HK-2 (cell line): ENCODE measurements around the gene DIO1.
"Not testable (repeated sequence)": the region's sequence is repeated elsewhere in the genome, so short reads cannot be mapped to it uniquely, and the experiment has no call there.

ENCODE experiments used
- DNase-seq: peaks from one replicate; pipeline ENCODE4 v3.0.0-alpha.2; 2018; ENCODE audit not compliant: unreplicated experiment

DIO1 gene

DNA sequence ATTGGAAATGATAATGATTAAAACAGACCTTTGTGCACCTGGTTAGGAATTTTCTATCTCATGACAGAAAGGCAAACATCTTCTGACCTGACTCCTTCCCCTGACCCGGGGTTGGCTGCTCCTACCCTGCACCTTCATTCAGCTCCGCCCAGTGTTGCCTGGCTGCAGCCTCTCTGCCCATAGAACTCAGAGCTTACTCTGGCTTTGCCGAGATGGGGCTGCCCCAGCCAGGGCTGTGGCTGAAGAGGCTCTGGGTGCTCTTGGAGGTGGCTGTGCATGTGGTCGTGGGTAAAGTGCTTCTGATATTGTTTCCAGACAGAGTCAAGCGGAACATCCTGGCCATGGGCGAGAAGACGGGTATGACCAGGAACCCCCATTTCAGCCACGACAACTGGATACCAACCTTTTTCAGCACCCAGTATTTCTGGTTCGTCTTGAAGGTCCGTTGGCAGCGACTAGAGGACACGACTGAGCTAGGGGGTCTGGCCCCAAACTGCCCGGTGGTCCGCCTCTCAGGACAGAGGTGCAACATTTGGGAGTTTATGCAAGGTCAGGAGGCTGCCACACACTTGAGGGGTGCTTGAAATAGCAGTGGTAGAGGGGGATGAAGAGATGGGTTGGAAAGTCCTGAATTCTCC is at the start of gene DIO1:
Gene DIO1 (plus strand): TSS at position 189 of the 638 bp plus-strand sequence. CDS start 24 bp downstream, at position 213.
- DNase-seq: no peak

DNA sequence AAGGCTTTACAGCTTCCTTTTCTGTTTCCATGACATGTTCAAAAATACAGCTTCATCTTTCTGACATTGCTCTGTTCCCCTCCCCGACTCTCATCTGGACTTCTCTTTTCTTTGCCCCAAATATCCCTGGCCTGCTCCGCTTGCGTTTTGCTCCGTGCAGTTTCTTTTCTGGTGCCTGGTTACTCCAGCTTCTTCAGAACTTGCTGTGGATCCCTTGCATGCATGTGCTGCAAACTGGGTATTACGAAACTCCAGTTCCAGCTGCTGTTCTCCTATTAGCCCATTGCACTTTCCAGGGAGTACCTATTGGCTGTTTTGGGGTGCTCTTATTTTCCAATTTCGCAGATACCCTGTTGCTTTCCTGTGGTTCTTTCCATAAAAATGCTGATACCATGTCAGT is 46.0 kb upstream of the DIO1 start:
- no peak for DNase-seq

DNA sequence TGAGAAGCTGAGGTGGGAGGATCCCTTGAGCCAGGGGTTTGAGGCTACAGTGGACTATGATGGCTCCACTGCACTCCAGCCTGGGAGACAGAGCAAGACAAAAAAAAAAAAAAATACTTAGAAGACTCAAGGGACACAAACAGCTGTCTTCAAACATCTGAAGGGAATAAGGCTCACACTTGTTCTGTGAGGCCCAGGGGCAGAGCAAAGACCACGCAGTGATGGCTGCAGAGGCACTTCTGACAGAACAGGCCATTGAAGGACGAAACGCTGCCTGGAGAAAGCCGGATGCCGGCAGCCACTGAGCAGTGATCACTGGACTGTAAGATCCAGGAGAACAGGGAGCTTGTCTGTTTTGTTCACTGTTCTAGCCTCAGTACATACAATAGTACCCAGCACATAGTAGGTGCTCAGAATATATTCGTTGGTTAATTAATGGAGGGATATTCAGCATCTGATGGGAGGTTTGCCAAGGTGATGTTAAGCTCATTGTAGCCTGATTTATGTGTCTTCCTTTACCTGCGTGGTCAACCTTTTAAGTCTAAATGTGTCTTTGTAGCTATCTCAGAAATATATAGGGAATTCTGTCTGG is 43.8 kb upstream of the DIO1 start:
- no peak for DNase-seq

DNA sequence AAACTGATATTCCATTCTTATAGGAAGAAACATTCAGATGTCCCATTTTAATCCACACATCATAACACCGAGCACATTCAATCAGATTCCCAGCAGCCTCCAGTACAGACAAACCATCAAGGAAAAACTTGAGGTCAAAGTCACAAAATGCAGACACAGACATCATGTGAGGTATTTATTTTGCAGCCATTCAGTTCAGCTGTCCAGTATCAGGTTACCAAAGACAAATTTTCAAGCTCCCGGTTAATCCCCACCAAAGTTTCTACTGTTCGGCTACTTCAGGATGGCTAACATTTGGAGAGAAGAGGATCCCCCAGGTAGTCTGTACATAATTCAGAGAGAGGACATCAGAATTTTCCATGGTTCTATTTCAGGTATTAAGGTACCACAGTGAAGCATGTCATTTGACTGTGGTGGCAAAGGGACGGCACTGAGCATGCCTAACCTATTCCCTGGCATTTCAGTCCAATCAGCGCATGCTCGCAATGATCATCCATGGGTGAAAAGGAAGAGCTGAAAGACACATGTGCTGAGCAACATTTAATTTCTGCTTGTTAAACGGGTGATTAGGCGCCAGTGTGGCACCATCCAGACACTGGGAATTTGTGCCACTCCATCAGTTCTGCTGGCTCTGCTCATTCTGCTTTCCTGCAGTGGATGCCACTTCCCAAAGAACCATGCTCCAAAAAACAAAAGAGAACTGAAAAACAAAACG is 42.3 kb upstream of the DIO1 start:
- DNase-seq: no peak

DNA sequence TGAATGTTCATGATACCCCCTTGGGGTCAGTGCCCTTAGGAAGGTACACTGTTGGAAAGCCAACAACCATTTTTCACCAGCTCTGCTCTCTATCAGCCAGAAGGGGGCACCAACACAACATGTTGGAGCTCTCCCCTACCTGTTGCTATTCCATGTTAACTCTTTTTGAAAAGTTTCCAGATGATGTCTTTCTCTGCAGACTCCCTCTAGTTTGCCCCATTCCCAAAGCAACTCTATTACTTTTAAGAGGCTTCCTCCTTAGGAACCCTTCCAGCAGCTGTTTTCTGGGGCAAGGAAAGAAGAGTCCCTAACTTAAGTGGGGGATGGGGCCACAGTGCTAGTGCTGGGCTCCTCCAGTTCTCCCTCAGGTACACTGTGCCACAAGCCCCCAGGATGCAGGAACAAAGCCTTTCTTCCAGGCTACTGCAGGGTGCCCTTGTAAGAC is 33.0 kb upstream of the DIO1 start:
- peak; percentile 36 for DNase-seq

DNA sequence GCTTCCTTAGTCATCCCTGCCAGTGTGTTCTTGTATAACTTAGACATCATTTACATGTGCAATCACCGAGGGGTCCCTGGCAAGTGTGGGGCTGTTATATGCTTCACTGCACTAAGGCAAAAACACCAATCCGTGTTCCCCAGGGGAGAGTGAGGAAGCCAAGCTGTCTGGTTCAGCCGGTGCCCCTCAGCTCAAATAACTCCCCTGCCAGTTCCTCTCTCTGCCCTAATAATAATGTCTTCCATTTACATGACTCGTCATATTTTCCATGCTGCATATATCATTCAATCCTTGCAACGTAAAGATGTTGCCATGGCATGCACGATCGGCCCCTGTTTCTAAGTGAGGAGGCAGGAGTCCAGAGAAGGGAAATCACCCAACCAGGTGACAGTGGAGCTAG is 31.5 kb upstream of the DIO1 start:
- DNase-seq: no peak

DNA sequence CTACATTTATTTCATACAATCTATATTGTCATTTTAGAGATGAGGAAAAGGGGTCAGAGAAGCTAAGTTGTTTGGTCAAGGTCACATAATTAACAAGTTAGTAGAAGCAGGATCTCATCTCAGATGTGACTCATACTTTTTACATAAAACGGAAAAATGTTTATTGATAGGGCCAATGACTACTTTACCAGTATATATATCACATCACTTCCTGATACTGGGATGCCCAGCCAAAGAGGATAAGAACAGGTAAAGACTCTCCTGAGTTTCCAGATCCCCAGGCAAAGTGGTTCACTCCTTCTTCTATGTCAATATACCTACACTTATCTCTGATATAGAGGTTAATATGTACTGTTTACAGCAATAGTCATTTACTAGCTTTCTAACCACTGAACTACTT is 25.4 kb upstream of the DIO1 start:
- DNase-seq: no peak

DNA sequence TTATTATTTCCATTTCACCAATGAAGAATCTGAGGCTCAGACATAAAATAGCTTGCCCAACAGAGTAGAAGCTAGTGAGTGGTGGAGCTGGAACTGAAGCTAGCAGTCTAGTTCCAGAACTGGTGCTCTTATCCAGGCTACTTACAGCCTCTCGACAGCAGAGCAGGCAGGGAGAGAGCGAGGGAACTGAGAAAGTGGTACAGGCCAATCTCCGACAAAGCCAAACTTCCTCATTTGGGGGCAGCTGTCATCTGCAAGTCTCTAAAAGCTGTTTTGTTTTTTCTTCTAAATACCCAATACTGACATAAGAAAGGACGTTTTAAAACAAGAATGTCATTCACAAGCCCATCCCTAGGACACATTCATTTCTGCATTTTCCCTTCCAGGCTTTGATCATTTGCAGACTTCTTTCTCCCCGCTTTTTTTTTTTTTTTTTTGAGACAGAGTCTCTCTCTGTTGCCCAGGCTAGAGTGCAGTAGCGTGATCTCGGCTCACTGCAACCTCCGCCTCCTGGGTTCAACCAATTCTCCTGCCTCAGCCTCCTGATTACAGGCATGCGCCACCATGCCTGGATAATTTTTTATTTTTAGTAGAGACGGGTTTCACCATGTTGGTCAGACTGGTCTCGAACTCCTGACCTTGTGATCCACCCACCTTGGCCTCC is 24.4 kb upstream of the DIO1 start:
- DNase-seq: no peak

DNA sequence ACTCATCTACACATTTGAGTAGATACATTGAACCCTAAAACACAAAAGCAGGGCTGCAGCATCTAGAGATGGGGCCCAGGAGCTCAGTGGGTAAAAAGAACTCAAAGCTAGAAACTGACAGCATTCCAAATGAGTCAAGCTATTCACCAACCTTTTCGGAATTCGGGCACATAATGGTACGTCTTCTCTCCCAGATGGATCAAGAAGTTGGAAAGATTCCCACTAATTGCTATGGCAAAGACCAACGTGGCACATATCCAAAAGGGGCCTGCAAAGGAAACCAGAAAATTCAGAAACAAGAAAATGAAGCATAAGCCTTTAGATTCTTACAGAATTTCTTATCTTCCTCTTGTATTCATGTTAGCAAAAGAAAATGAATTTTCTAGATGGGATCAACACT is 22.8 kb upstream of the DIO1 start:
- no peak for DNase-seq

DNA sequence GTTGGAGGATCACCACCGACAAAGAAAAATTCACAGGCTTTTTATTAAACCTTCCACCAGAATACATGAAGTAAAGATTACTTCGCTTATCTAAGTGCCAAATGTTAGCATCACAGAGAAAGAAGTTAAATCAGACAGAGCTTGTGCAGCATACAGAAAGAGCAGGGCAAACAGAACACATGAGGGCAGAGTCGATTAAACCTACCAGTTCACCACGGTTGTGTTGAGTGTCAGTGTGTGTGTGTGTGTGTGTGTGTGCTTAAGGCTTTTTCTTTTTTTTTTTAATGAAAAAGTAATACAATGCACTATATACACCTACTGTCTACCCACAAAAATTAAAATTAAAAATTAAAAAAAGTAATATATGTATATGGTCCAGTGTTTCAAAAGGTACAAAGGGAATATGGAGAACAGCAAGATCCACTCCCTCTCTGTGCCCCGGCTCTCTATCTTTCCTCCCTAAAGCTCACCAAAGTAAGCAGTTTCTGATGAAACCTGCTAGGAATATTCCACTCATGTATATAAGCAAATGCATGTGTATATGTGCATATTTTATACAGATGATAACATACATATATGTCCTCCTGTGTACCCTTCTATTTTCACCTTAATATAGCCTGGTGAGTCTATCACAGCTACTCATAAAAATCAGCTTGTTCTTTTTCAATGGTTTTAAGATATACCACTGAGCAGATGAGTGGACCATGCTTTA is 22.1 kb upstream of the DIO1 start:
- no peak for DNase-seq

DNA sequence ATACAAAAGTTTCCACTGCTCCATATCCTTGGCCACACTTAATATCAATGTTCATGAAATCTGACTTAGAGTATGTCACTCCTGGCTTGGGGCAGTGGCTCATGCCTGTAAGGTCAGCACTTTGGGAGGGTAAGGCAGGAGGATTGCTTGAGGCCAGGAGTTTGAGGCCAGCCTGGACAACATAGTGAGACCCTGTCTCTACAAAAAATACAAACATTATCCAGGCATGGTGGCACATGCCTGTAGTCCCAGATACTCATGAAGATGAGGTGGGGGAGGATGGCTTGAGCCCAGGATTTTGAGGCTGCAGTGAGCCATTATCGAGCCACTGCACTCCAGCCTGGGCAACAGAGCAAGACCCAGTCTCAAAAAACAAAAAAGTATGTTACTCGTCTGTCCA is 18.8 kb upstream of the DIO1 start:
- DNase-seq: not testable (repeated sequence)

DNA sequence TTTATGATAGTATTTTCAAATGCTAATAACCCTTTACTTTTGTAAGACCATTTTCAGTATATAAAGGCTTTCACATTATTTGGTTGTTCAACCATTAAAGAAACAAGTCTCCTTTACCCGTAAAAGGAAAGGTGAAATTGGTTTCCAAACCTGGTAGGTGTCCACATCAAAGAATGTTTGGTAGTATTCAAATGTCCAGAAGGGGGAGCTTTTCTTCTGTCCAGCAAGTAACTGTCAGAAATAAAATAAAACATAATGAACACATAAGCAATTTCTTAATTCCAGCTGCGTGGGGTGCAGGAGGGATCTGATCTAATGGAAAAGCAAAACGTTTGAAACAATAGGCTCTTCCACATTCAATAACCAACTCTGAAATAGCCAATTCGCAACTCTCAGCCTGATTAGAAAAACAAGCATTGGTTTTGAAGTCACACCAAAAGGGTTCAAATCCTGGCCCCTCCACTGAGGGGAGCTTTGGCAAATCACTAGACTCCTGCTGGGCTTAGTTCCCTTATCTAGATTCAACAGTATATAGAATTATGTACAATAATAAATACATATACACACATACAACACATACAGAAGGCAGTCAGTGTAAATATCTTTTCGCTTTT is 15.4 kb upstream of the DIO1 start:
- DNase-seq: no peak

DNA sequence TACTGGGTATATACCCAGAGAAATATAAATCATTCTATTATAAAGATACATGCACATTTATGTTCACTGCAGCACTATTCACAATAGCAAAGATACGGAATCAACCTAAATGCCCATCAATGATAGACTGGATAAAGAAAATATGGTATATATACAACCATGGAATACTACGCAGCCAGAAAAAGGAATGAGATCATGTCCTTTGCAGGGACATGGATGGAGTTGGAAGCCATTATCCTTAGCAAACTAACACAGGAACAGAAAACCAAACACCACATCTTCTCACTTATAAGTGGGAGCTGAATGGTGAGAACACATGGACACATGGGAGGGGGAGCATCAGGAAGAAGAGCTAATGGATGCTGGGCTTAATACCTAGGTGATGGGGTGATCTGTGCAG is 12.1 kb upstream of the DIO1 start:
- DNase-seq: not testable (repeated sequence)

DNA sequence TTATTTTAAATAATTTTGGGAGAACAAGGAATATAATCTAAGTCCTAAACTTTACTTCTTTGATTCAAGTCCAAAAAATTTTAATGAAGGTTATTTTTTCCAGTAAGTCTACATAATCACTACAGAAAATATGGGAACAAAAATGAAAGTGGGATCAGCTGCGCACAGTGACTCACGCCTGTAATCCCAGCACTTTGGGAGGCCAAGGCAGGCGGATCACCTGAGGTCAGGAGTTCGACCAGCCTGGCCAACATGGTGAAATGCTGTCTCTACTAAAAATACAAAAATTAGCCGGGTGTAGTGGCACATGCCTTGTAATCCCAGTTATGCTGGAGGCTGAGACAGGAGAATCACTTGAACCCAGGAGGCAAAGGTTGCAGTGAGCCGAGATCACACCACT is 10.4 kb upstream of the DIO1 start:
- not testable (repeated sequence) for DNase-seq

DNA sequence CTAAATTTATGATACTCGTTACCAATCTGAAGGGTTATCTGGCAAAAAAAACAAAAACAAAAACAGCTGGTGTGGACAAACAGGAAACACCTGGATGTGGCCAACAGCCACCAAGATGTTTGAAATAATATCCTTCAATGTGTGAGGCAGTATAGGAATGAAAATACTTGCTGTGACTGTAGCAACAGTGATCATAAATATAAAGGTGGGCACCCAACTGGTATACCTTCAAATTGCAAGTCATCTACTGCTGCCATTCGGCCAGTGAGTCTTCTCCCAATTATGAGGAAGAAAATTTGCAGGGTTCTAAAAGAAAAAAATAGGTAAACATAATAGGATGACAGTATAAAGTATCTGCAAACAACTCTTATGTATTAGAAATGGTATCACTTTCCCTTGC is 5.3 kb upstream of the DIO1 start:
- DNase-seq: no peak

DNA sequence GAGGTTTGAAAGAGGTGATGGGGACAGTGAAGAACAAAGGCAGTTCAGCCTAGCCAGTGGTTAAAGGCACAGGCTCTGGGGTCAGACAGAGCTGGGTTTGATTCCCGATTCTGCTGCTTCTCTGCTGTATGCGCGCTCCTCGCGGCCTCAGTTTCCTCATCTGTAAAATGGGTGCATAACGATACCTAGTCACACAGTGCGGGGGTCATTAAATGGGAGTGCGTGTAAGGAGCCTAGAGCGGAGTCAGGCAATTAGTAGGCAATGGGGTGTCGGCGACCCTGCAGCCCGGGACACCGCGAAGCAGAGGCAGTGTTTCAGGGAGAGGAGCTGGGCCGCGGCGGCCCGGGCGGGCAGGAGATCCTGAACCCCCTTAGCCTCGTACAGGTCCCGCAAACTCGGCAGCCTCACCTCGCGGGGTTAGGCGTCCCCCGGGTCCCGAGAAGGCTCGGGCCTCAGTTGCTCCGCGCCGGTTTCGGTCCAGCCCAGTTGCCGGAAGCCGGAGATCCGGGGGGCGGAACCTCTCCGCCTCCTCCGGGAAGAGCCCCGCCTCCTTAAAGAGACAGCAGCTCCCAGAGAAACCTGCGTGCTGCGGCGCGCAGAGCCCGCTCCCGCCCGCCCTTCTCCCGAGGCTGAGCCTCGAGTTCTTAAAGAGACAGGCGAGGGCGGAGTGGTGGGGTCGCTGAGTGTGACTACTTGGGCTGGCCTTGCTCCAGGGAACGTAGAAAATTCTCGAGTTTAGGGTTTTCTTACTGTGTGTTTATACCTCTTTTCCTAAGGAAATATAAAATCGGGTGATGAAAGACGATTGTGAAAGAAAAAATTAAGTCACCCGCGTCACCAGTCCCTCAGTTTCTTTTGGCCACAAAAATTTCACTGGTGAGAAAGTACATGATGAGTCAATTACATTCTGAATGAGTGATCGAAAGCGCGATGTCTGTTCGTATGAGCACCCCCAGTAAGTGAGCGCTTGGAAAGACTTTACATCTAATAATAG is 4.4 kb upstream of the DIO1 start, which contains the start of gene YIPF1:
Gene YIPF1 (minus strand): TSS at position 494 of the 995 bp plus-strand sequence. CDS start 860 bp downstream, outside the sequence.
- DNase-seq: peak; percentile 86

DNA sequence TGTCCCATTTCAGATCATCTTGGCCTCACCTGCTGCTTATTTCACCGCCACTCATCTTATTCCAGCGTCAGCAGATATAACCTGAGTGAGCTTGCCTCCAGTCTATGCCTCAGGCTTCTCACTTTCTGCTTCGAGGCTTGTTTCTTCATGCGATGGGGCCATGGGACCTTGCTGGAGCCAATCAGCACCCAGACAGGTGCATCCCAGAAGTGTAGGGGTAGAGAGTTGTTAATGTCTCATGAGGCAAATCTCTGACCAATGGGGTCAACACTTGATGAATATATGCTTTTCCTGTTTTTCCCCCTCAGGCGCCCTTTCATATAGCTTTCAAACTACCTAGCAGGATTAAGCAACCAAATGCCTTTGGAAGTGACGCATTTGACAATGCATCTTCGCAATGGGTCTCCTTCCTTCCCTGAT is 3.5 kb upstream of the DIO1 start:
- no peak for DNase-seq

DNA sequence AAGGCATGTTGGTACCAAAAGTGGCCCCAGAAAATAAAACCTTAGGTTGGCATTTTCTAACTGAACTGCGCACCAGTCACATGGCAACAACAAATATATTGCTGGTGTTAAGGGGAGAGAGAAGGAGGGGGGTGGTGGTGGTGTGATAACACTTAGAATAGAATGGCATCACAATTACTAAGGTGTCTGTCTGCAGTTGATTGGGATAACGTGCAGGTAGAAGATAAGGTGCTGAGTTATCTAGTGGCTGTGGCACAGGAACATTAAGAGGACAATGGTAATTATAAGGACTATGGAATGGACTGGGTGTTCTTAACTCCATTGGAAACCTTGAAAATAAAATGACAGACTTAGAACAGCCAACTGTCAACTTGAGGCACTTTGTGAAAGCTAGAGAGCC is 3.0 kb upstream of the DIO1 start:
- DNase-seq: no peak

DNA sequence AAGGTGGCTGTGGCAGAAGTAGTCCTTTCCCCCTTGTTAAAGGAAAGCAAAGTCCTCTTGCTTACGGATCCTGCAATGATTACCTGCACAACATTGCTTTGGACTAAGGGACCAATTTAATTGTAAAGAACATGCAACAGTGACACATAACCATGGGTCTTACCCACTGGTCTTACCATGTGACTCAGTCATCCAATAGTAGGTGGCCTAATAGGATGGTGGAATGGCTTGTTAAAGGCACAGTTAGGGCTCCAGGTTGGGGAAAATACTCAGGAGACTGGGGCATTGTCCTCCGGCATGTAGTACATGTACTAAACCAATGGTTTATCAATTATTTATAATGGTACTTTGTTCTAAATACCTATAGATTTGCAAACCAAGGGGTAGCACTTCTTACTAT is 2.3 kb upstream of the DIO1 start:
- DNase-seq: no peak

DNA sequence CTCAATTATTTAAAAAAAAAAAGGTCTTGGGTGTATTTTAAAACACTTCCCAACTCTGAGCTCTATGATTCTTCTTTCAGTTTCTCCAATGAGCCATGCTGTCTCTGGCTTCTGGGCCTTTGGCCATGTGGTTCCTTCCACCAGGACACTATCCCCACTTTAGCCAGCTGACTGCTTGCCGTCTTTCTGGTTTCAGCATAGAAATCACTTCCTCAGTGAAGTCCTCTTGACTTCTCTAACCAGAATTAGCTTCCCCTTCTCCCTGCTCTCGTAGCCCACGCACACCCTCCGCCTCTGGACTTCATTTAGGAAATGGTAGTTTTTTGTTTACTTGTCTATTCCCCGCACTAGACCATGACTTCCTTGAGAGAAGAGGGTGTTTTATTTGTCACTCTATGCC is 1.1 kb upstream of the DIO1 start:
- DNase-seq: no peak
